Measurements from ENCODE around the gene RSRC1.

DNA sequence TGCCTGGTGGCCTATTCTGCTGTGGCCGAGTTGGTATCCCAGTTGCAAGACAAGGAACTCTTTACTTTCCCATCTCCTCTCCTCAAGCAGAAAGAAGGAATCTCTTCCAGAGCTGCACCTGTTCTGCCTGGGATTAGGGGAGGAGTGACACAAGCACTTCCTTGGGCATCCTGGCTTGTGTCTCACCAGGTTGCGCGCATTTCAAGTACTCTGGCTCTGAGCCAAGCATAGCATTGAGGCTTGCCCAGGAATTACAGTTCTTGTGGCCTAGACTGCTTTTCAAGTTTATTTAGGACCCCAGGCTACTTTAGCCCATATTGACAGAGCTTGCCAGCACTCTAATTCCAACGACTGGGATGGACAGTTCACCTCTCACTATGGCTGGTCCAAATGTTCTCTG is 150.5 kb downstream of the RSRC1 start:
- TF ChIP-seq POLR2A (IDR thresholded peaks at IDR 0.05; ENCODE audit: low read length), result no peak
- TF ChIP-seq GATA1 (IDR thresholded peaks at IDR 0.05; ENCODE audit: low read depth, low read length), result no peak
